ENCODE data around the gene PPP3R1. TPM values are rescaled to one million over a fixed set of nuclear protein-coding genes. Genes with fewer than 3 reads are reported as not detected.

The PPP3R1 gene
- total RNA-seq, 1 experiment from 2014 or later = 74.2 TPM

GRCh38 chr2:68284896-68285295, 32.6 kb upstream of the PPP3R1 start:
- Histone ChIP-seq H3K27me3 (ENCODE audit: insufficient read depth, low read length) (no peaks in the 10 kb centered on the region), H2BK20ac (ENCODE audit: low read depth, low read length, poor library complexity, severe bottlenecking) (no peak overlapping the region), H3K4ac (ENCODE audit: low read depth, low read length) (no peak overlapping the region)

More at GRCh38 chr2:68284896-68285295, 32.6 kb upstream of the PPP3R1 start:
- no peak for TF ChIP-seq CTCF (conservative IDR thresholded peaks at IDR 0.05)
- Histone ChIP-seq H3K18ac (ENCODE audit: insufficient read length, low read depth, low read length) (no peak overlapping the region), H4K5ac (ENCODE audit: insufficient read length, low read depth, low read length) (no peak overlapping the region), H3K56ac (ENCODE audit: insufficient read length, low read depth, low read length) (no peak overlapping the region), H2BK12ac (ENCODE audit: insufficient read length, low read depth, low read length) (no peak overlapping the region), H2AK5ac (ENCODE audit: insufficient read length, low read length) (no peak overlapping the region), H3T11ph (ENCODE audit: low read length) (no peak overlapping the region), H4K20me1 (ENCODE audit: control insufficient read depth, insufficient read depth, insufficient read length) (no peaks in the 10 kb centered on the region), H3K9me3 (ENCODE audit: control insufficient read depth, low read depth, low read length) (no peaks in the 10 kb centered on the region), H3K79me2 (ENCODE audit: insufficient read depth, low read length) (no peaks in the 10 kb centered on the region), H3K23ac (ENCODE audit: insufficient read length, low read depth, low read length) (no peak overlapping the region), H4K8ac (replicated peaks; ENCODE audit: insufficient read length, low read depth, low read length) (no peak overlapping the region), H3K27ac (ENCODE audit: insufficient read length, low read depth, low read length) (no peak overlapping the region), H3K14ac (ENCODE audit: insufficient read depth, low read length) (no peak overlapping the region), H3K4me2 (ENCODE audit: insufficient read depth, insufficient read length, low read length) (no peak overlapping the region), H3K23me2 (ENCODE audit: insufficient read length, low read depth, low read length, poor library complexity, severe bottlenecking) (no peaks in the 10 kb centered on the region), H3K79me1 (ENCODE audit: insufficient read depth, low read depth, low read length, poor library complexity, severe bottlenecking) (no peaks in the 10 kb centered on the region), H4K91ac (ENCODE audit: insufficient read length, low read depth, low read length) (no peak overlapping the region), H2AFZ (ENCODE audit: low read length) (no peak overlapping the region), H2BK5ac (ENCODE audit: insufficient read length, low read length) (no peak overlapping the region), H2BK120ac (ENCODE audit: low read depth, low read length, poor library complexity, severe bottlenecking) (no peak overlapping the region), H3K9ac (ENCODE audit: extremely low read depth, insufficient read length, low read length) (no peak overlapping the region), H2BK15ac (ENCODE audit: low read depth, low read length) (no peak overlapping the region), H3K4me1 (ENCODE audit: insufficient read depth, low read length) (no peaks in the 10 kb centered on the region)
- Mint-ChIP-seq H3K4me1 (peaks cover 0 to 7% of the 10 kb centered on the region in 2 experiments; a peak in 1 of 4 replicates), H3K27ac (no peak overlapping the region), H3K36me3 (ENCODE audit: insufficient read depth in 1 of 3, low read depth in 3 of 3) (no peaks in the 10 kb centered on the region), H3K9me3 (no peaks in the 10 kb centered on the region), H3K4me3 (no peak overlapping the region), H3K27me3 (ENCODE audit: low read depth) (peaks cover 4% of the 10 kb centered on the region; the same call in 1 of the 2 replicates)
- no CpG with 5 or more reads among the region's 3 CpGs for WGBS (ENCODE audit: extremely low coverage, insufficient read length, low lambda C conversion rate)
- DNase-seq = no peak

All from H9 (cell line).